Measurements from ENCODE around the gene PHF23. TPM values are rescaled to one million over a fixed set of nuclear protein-coding genes. Genes with fewer than 3 reads are reported as not detected.

PHF23 gene
- total RNA-seq, 1 experiment from 2014 or later: 45.8 TPM

GRCh38 chr17:7191571-7192270 is 47.5 kb downstream of the PHF23 start (continued):
- TF ChIP-seq ATF1 (CRISPR knock-in tag; IDR thresholded peaks at IDR 0.05): no peak
- TF ChIP-seq, protein P1, sequence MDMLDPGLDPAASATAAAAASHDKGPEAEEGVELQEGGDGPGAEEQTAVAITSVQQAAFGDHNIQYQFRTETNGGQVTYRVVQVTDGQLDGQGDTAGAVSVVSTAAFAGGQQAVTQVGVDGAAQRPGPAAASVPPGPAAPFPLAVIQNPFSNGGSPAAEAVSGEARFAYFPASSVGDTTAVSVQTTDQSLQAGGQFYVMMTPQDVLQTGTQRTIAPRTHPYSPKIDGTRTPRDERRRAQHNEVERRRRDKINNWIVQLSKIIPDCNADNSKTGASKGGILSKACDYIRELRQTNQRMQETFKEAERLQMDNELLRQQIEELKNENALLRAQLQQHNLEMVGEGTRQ (CRISPR knock-in tag; IDR thresholded peaks at IDR 0.05): peak; percentile 90
- no peak for TF ChIP-seq FOXP1 (CRISPR knock-in tag; IDR thresholded peaks at IDR 0.05; ENCODE audit: borderline replicate concordance)
- no peak for TF ChIP-seq MLX (CRISPR knock-in tag; IDR thresholded peaks at IDR 0.05)
- TF ChIP-seq ZNF317 (CRISPR knock-in tag; IDR thresholded peaks at IDR 0.05; ENCODE audit: borderline replicate concordance, low read depth): no peak
- 0 out of 2 replicates have a peak, but pooled peaks have one; percentile 46 for TF ChIP-seq ARID4B (CRISPR knock-in tag; IDR thresholded peaks at IDR 0.05; ENCODE audit: borderline replicate concordance)
- TF ChIP-seq ETV6 (CRISPR knock-in tag; IDR thresholded peaks at IDR 0.05): no peak
- TF ChIP-seq NFATC4 (CRISPR knock-in tag; IDR thresholded peaks at IDR 0.05): no peak
- no peak for TF ChIP-seq ZBTB43 (CRISPR knock-in tag; IDR thresholded peaks at IDR 0.05)
- no peak for TF ChIP-seq EMX1 (CRISPR knock-in tag; IDR thresholded peaks at IDR 0.05)
- TF ChIP-seq, protein P2, sequence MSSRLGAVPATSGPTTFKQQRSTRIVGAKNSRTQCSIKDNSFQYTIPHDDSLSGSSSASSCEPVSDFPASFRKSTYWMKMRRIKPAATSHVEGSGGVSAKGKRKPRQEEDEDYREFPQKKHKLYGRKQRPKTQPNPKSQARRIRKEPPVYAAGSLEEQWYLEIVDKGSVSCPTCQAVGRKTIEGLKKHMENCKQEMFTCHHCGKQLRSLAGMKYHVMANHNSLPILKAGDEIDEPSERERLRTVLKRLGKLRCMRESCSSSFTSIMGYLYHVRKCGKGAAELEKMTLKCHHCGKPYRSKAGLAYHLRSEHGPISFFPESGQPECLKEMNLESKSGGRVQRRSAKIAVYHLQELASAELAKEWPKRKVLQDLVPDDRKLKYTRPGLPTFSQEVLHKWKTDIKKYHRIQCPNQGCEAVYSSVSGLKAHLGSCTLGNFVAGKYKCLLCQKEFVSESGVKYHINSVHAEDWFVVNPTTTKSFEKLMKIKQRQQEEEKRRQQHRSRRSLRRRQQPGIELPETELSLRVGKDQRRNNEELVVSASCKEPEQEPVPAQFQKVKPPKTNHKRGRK (CRISPR knock-in tag; IDR thresholded peaks at IDR 0.05; ENCODE audit: borderline replicate concordance): no peak
- 0 out of 2 replicates have a peak, but pooled peaks have one; percentile 28 for TF ChIP-seq NR3C1 (CRISPR knock-in tag; conservative IDR thresholded peaks at IDR 0.05; ENCODE audit: low read depth)
- 0 out of 2 replicates have a peak, but pooled peaks have one; percentile 32 for TF ChIP-seq TP53 (CRISPR knock-in tag; IDR thresholded peaks at IDR 0.05)
- TF ChIP-seq CBFB (CRISPR knock-in tag; IDR thresholded peaks at IDR 0.05; ENCODE audit: low read depth): no peak
- TF ChIP-seq, protein P3, sequence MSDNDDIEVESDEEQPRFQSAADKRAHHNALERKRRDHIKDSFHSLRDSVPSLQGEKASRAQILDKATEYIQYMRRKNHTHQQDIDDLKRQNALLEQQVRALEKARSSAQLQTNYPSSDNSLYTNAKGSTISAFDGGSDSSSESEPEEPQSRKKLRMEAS (CRISPR knock-in tag; IDR thresholded peaks at IDR 0.05): no peak

DNA sequence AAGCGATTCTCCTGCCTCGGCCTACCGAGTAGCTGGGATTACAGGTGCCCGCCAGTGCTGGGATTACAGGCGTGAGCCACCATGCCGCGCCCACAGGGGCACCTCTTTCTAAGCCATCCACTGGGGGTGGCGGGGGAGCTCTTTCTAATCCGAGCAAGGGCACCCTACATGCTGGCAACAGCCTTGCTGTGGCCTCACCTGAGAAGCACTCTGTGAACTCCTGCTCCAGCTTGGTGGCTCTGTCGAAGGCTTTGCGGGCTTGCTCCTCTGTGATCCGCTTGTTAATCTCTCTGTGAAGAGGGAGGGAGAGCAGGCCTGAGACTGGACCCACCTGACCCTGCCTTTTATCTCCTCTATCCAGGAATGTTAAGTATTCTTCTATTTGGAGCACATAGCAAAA is 48.2 kb downstream of the PHF23 start:
- no peak for ATAC-seq
- Mint-ChIP-seq H3K36me3 (peaks cover 22% of the 10 kb centered on the region), H3K4me1 (no peaks in the 10 kb centered on the region), H3K4me3 (no peak overlapping the region), H3K27me3 (ENCODE audit: low read depth) (no peaks in the 10 kb centered on the region), H3K9me3 (no peaks in the 10 kb centered on the region), H3K27ac (no peak overlapping the region)
- ChIA-PET CTCF (interaction anchor here (0.6 to 1.0 kb wide), 3 partner anchors 13 to 45 kb away, joined by 4 to 5 read pairs (median 5); no protein-coding TSS in a partner anchor), POLR2A (no interaction called here)
- TF ChIP-seq NR3C1 (CRISPR knock-in tag; conservative IDR thresholded peaks at IDR 0.05; ENCODE audit: low read depth): 0 out of 2 replicates have a peak, but pooled peaks have one; percentile 43
- TF ChIP-seq ESRRA (CRISPR knock-in tag; IDR thresholded peaks at IDR 0.05; ENCODE audit: borderline replicate concordance): no peak
- DNase-seq (ENCODE audit: low spot score): no peak
